Measurements from ENCODE around the gene ZNF418.
"Not testable (repeated sequence)": the region's sequence is repeated elsewhere in the genome, so short reads cannot be mapped to it uniquely, and the experiment has no call there.

Gene ZNF418

DNA sequence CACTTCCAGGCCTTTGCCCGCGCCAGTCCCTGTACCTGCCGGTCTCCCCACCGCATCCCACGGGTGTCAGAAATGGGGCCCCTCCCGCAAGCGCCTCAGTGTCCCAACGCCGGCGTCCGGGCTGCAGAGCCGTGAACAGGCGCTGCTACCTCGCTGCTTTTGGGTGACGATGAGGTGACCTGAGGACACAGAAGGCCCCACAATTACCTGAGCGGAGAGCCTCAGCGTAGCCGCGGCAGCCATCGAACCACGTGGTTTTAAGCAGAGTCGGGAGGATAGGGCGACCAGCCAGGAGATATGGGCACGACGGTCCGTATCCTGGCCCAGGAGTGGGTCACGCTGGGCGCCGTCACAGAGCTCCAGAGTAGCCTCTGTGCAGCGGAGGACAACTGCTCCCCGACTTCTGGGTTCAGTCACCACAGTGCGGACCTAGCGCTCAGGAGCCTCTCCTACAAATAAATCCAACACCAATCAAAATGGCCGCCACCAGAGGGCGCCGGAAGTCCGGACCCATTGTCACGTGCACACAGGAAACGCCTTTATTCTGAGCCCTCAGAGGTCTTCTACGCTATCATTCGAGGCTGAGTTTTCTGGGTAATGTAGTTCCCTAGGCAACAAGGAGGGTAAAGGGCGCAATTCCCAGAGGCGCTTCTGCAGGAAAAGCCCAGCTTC is 46.5 kb downstream of the ZNF418 start, which contains the start of gene ZNF814:
ZNF814 (minus strand) TSS at position 478 of the 672 bp plus-strand sequence; CDS start at position 243, 235 bp downstream.
- peak; percentile 90 for DNase-seq

DNA sequence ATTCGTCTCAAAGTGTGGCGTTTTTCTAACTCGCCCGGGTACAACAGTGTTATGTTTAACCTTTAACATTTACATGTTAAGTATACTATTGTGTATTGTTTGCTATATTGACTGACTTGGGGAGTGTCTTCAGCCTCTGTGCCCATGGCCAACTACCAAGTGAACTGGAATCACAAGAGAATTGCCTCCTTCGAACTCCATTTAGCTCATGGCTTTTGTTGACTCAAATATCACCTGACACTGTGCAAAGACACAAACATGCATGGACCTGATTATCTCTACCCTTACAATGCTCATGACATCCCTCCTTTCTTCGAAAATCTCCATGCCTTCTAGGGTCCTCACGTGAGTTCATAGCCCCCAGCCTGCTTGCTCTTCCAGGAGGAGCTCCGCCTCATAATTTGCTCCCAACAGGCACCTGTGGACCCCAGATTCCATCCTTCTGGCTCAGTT is 47.1 kb downstream of the ZNF418 start:
- DNase-seq, result no peak

DNA sequence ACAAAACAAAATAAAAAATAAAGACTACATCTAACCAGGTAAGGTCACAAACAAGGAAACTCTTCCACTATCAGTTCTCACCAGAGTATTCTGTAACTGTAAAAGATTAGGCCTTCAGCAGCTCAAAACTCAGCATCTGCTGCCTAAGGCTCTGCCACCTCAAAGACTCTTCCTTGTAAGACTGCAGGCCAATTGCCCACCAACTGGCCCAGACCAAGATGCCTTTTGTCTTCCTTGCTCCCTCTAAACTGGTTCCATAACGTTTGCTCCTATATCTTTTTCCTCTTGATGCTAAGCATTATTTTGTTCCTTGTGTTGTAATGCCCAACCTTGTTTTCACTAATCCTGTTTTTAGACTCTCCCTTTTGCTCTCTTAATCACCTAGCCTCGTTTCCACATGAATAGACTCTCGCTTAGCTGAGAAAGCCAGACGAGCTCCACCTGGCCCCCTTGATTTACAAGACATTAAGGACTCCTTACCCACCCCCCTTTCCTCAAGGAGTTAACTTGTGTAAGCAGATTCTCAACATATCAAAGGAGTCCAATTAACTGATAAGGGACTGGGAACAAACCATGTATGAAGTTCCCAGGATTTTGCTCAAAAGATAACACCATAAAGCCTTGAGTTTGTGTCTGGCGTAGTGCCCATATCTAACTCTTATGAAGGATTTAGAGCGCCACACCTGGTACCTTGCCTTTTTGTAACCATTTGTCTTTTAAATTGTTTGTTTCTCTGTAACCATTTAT is 47.8 kb downstream of the ZNF418 start:
- no peak for DNase-seq

DNA sequence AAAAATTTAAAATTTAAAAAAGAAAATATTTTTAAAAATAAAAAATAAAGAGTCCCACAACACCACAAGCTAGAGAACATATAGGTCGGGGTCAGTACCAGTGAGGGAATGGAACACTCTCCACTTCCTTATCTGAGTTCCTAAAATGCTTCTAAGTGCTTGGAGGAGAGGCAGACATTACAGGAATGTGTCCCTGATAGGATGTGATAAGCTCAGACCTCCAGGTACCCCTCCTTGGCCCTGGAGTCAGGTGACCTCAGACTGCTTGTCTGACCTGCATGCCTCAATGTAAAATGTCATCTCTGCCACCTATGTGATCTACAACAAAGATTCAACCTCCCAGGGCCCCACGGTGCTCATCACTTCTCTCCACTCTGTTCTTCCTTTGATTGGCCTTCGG is 49.2 kb downstream of the ZNF418 start:
- no peak for DNase-seq

DNA sequence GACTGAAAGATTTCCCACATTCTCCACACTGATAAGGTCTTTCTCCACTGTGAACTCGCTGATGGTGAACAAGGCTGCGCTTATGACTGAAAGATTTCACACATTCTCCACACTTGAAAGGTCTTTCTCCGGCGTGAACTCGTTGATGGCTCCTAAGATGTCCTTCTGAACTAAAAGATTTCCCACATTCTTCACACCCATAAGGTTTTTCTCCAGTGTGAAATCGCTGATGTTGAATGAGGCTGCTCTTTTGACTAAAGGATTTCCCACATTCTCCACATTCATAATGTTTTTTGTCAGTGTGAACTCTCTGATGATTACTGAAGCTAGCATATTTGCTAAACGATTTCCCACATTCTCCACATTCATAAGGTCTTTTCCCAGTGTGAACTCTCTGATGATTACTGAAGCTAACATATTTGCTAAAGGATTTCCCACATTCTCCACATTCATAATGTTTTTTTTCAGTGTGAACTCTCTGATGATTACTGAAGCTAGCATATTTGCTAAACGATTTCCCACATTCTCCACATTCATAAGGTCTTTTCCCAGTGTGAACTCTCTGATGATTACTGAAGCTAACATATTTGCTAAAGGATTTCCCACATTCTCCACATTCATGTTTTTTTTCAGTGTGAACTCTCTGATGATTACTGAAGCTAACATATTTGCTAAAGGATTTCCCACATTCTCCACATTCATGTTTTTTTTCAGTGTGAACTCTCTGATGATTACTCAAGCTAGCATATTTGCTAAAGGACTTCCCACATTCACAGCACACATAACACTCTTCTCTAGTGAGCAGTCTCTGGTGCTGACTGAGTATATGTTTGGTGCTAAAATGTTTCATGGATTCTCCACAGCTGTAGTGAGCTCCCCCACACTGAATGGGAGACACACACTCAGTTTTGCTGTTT is 61.1 kb downstream of the ZNF418 start:
- DNase-seq, result not testable (repeated sequence)

DNA sequence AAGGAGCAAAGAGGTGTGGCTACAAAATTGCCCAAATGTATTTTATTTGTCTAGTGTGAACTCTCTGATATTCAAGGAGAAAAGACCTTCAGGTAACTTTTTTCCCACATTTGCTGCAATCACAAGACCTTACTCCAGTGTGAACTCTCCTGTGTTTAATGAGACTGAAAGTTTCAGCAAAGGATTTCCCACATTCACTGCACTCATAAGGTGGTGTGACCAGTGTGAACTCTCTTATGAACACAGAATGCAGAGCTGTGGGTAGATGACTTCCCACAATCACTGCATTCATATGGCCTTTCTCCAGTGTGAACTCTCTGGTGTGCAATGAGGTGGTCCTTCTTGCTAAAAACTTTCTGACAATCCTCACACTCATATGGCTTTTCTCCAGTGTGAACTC is 62.8 kb downstream of the ZNF418 start:
- DNase-seq, result no peak
